B cell (primary cell): ENCODE data around the gene CDH13.

Source experiments
- CTCF ChIP-seq: fragments of 200-600 bp; IDR thresholded peaks from one replicate; pipeline ENCODE4 v1.8.0; 2022; ENCODE audit warnings: antibody characterized with exemption, mild to moderate bottlenecking
- EZH2 ChIP-seq: IDR thresholded peaks from 2 replicates; pipeline ENCODE4 v1.6.1; 2012; ENCODE audit warnings: borderline replicate concordance, low read depth, mild to moderate bottlenecking, moderate library complexity, low read length; ENCODE audit not compliant: insufficient read depth, poor library complexity, severe bottlenecking

GRCh38 chr16:82867485-82867884, 240.7 kb downstream of the CDH13 start:
- TF ChIP-seq EZH2 (no peak), CTCF (no peak)
